Stimulated activated CD4-positive, alpha-beta T cell treated with anti-CD3 and anti-CD28 coated beads, Interleukin-15, amount 100 ng/mL, for 1 hour (primary cell): ENCODE measurements around the gene MAGEF1.

Source experiments
- DNase-seq, 2 donors: peaks; one replicate each; pipeline ENCODE4 v3.0.0-alpha.2; 2020; ENCODE audit warnings: low read depth in 1 of 2, low spot score in 1 of 2

MAGEF1 gene

DNA sequence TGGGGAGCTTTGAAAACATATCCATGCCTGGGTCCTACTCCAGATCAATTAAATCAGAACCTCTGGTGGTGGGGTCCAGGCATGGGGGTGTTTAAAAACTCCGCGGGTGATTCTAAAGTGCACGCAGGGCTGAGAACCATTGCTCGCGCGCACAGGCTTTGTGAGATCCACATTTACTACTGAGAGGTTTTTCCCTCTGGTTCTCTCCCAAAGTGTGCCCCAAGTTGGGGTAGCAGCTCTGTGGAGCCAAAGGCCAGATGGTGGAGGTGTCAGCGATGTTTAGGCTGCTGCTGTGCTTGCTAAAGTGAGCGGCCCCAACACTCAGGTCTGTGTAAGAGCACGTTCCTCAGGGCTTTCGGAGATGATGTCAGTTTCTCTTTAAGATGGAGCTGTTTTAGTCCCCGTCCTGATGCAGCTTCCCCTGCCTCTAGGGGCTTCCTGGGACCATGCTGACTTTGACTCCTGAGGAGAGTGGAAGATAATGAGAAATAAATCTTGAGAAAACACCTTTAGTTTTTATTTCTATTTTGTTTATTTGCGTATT, 13.4 kb upstream of the MAGEF1 start:
- no peak for DNase-seq

DNA sequence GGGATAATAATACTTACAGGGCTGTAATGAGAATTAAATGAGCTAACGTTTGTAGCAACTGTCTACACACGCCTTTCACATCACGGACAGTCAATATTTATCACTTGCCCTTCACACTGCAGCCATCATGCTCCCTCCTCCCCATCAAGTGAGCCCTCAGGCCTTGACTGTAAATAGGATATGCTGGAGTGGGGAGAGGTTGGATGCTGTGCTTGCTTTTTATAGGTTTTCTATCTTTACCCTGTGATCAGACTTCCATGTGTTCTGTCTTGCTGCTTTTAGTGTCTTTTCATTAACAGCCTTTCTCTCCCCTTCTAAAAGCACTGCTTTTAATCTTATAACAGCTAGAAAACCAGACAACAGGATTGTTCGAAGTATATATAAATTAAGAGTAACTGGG, 12.8 kb upstream of the MAGEF1 start:
- no peak for DNase-seq

DNA sequence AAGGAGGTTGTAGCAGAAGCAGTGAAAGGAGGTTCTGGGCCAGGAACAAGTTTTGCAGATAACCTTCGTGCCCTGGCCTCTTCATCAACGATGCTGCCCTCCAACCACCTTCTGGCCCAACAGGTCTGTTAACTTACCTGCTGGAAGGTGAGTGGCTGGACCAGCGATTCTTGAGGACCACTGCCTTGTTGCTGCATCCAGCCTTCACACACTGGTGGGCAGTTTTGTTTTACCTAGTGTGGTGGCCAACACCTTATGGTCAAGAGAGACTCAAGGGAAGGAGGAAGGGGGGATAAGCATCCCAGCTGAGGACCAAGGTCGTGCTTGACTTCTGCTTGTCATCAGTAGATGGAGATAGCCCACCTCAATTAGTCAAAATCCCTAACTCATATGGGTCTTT, 7.8 kb upstream of the MAGEF1 start:
- no peak for DNase-seq

DNA sequence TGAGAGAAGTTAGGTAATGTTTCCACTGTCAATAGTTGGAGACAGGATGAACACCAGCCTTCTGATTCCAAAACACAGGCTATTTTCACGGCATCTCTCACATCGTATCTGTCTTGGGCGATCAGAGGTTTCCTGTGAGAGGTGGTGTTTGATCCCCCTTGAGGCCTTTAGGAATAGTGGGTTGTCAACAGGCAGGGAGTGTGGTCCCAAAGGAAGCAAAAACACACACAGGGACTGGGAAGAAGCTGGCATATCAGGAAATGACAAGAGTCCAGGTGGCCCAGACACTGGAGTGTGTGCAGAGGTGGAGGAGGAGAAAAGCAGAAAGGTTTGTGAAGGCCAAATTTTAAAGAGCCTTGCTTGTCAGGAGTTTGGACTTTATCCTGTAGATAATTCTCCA, 6.6 kb upstream of the MAGEF1 start:
- DNase-seq = no peak

DNA sequence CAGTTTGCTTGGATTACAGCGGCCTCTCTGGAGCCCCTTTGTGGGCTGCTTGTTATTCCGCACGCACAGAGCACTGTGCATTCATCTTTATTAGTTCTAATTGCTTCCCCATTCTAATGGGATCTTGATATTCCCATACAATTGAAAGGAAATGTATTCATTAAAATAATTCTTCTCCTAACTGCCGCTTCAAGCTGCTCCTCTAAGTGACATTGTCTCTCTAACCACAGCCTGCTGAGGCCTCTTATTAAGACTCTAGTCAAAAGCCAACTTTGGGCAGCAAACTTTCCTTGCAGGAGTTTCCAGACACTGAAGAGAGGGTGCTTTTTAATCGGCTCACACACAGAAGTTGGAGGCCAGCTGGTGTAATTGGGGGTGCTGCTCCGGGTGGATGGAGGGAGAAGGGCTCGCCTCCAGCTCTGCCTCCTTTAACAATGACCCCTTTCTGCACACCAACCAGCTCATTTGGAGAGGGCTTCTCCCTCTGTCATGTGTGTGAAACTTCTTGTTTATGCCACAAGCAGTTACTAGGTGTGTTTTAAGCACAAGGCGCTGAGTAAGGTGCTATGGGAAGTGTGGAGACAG, 5.6 kb upstream of the MAGEF1 start:
- DNase-seq = no peak

DNA sequence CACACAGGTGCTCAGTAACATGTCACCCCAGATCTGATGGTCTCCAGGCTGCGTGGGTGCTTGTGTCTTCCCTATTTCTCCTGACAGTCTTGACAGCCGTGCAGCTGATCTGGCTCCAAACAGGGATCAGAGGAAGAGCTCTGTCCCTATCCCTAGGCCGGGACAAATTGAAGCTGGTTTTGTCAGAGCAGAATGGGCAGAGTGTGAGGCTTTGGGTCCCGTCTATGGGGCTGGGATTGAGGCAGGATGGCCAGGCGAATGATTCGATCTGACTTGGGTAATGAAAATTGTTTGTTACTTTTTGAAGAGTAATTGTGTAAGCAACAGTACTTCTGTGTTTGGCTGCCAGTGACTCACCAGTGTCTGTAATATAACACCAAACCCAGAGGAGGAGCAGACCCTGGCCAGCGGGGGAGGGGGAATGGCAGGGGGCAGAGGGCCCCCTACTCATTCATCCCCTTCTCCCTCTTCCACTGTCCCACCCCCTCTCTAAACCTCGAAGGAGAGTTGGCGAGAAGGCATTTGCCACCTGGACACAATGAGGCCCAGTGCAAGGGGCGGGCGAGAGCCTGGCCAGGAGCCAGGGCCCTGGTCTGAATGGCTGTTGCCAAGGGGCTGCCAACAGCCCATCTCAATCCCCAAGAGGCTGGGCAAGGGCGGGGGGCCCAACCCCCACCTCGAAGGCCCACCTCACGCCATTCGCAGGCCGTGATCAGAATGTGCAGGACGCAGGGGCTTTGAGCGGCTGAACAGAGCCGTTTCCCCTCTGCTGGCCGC, 4.9 kb upstream of the MAGEF1 start:
- no peak for DNase-seq

DNA sequence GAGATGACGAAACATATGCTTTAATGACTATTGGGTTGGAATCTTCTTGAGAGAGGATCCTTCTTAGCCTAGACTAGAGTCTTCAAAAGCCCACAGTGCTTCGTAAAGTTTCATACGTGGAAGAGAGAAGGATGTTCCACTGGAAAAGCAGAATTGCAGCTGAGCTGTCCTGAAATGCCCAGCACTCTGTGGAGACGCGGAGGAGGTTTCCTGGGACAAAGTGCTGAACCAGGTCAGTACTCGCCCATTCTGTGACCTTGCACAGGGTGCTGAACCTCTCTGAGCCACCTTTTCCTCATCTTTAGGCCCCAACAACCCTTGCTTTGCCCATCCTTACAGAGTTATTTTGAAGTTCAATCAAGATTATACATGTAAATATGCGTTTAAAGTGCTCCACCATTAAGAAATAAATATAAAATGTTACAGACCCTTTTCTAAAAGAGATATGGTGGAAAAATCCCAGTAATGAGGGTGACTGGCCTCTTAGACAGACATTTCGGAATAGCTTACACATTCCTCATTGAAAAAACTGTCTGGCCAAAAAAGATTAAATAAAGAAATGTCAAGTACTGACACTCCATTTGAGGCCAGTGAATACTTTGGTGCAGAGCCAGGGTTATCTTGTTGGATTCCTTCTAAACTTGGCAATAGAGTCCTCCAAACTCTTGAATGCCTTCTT, 4.2 kb upstream of the MAGEF1 start:
- DNase-seq = no peak

DNA sequence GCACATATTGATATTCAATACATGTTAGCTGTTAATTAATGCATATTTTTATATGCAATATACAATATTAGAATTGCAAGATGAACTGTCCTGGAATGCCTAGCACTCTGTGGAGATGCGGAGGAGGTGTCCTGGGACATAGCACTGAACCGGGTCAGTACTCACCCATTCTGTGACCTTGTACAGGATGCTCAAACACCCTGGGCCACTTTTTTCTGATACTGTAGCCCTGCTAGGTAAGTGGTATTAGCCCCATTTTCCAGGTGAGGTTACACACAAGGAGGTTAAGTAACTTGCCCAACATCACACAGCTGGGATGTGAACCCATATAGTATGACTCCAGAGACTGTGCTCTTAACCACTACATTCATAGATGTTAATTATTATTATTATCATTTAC, 1.7 kb upstream of the MAGEF1 start:
- DNase-seq = no peak

DNA sequence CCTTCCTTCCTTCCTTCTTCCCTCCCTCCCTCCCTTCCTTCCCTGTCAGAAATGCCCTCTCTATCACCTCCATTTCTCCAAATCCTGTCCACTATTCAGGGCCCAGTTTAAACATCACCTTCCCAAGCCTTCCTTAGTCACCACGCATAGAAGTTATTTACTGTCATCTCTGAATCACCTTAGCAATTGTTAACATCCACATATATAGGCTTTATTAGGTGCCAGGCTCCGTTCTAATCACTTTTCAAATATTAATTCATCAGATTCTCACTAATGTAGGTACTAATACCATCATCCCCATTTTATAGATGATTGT, 1.1 kb upstream of the MAGEF1 start:
- no peak for DNase-seq

DNA sequence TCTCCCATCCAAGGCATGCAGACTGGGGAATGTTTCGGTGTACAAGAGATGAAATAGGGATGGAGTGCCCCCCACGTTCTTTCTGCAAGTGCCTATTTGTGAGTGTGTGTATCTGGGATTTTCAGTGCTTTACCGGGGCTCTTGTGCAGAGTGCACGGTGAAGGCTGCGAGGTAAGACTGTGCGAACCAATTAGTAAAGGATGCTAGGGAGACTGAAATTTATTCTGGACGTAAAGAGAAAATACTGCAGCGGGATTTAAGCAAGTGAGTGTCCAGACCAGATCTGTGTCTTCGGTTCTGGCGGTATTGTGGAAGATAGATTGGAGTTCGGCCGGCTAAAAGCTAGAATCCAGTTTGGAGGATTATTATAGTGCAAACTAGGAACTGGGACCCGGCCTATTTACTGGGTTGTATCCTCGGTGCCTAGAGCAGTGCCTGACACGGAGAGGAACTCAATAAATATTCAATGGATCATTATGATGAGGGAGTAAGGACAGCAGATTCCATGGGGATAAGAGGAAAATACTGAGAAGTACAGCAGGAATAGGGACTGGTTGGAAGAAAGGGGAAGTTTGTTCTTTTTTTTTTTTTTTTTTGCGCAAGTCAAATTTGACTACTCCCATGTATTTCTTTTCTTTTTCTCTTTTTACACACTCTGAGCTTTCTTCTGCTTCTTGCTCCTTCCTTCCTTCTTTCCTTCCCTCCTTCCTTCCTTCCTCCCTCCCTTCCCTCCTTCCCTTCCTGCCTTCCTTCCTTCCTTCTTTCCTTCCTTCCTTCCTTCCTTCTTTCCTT, 580 bp upstream of the MAGEF1 start:
- no peak for DNase-seq

DNA sequence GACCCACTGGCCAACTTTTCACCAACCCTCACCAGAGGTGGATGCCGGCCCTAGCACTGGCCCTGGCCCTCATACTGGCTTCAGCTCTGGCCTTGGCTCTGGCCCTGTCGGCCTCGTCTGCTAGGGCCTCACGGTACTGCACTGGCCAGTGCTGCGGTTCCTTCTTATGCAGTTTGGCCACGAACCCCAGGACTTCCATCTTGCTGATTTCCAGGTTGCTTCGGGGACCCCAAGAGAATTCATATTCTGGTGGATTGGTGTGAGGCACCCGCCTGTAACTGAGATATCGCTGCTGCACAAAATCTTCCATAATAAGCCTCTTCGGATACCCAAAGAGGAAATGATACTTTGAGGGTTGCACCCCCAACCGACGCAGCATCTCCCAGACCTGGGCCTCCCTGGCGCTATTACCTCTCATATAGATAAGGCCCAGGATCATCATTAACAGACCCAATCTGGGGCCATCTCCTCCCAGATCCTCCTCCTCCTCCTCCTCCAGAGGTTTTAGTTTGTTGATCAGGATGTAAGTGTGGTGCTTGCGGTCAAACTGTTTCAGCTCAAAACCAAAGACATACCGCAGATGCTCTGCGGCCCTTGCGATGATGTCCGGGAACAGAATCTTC, 883 bp downstream of the MAGEF1 start:
- DNase-seq = no peak

DNA sequence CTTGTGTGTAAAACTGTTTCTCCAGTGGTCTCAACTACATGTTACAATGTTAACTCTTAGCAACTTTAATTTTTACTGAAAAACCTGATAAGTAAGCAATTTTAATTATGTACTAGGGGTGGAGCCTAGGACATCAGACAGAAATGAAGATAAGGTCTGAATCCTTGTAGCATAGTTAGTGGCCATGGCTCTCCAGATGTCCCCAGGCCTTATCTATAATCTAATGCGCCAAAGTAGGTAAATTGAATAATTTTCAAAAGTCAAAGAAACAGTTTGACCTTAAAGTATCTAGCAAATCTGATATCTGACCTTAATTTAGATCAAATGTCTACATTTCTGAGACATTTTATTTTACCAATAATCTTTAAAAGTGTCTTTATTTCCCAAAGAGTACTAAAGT, 8.2 kb downstream of the MAGEF1 start:
- no peak for DNase-seq

DNA sequence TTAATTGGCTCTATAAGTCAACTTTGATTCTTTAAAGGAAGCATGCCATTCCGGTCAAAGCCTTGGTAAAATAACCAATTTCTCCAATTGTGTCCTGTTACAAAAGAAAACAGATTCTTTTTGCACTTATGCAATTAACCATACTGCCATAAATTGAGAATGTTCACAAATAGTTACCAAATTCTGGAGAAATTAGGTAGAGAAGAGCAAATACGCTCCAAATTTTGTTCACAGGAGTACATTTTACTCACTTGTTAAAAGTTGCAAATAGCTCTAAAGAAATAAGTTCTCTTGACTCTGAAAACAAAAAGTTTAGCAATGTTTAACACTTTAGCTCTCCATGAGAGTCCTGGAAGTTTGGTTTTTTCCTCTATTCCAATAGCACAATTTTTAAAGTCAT, 11.1 kb downstream of the MAGEF1 start:
- DNase-seq = no peak

DNA sequence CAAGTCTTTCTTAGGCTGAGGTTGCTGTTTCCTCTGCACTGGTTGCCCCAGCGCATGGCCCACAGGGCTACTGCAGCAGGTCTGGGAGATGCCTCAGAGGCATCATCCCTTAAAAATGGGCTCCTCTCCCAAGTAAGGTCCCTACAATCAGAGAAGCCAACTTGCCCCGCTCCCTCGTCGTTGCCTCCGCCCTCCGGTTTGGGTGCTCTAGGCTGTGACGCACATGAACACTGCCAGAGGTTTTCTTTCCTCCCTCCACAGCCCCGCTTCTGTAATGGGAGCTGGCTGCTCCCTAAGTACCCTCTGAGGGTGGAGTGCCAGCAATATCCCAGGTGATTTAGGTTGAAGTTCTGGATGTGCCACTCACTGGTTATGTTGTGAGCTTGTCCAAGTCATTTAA, 14.0 kb downstream of the MAGEF1 start:
- DNase-seq = no peak

DNA sequence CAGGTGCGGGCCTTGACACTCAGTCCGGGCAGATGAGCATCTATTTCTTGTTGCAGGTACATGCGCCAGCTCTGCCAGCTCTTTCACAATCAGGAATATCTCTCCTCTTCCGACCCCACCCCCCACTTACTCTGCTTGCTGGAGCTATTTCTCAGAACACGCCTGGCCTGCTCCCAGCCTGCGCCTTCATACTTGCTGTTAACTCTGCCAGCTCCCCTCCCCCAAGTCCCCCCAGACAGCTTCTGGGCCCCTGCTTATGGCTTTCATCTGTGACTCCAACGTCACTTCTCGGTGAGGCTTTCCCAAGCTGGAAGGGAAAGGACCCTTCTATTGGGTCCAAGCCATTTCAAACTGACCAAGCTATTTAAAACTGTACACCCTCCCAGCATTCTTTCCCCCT, 15.2 kb downstream of the MAGEF1 start:
- DNase-seq = no peak

DNA sequence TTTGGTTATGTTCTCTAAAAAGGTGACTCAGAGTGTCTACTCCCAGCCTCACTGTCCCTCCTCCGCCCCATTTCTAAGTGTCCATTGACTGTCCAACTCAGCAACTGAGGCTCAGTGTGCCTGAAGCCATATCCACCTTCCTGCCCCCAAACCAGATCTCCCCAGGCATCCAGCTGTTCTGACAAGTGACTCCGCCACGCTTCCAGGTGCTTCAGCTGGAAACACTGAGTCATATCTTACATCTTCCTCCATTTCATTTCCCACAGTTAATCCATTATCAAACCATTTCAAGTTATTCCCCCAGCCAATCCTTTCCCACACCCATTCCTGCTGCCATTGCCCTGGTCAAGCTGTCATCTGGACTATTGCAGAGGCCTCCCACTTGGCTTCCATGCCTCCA, 17.1 kb downstream of the MAGEF1 start:
- DNase-seq = no peak

DNA sequence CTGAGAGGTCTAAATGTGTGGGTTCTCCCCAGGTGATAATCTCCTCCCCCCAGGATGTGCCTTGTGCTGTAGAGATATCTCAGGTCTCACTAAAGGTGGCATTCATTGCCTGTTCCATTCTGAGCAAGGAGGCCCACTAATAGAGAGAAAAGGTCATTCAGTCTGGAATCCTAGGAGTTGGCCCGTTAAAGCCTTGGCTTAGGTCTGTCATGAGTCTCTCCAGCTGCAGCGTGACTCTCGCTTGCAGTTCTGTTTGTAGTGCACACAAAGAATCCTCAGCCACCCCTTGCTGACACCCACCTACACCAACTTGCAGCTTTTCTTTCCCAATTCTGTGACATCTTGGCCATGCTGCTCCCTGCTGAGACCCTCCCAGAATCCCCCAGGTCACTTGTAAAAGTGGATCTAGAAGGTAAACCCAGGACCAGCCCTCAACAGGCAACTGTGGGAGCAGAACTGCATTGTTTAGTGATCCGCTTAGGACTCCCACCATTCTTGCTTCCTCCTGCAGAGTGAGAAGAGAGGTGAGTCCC, 17.7 kb downstream of the MAGEF1 start:
- no peak for DNase-seq

DNA sequence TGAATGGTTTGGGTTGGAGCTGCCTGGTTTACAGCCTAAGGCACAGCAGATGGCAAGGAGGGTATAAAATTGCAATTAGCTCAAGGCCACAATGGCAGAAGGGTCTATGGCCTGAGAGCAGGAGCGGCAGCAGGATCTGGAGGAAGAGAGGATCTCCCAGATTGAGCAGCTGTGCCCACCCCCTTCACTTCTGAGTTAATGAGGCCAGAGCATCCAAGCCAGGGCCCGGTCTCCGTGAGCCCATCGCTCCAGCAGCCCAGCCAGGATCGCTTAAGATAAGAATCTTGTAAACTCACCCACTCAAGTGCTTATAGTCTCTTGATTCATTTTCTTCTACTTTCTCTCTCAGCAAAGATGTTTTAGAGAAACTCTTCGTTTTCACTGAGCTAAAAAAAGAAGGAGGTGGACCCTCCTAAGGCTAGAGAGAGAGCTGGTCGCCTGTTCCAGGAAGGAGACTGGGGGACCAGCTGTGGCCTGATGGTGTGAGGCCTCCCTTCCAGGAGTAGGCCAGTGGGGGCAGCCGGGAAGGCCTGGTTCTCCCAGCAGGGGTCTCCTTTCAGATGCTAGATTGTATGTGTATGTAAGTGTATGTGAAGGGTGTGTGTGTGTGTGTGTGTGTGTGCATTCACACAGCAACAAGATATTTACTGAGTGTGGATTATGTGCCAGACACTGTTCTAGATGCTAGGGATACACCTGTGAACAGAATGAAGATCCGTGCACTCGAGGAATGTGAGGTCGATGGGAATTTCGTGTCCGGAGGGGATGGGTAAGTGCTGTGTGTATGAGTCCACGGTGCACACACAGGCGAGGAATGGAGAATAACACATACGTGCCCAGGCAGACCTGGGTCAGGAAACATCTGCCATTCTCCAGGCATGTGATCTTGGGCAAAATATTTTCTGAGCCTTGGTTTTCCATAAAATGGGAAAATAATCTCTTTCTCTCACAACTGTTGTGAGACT, 18.6 kb downstream of the MAGEF1 start:
- DNase-seq = no peak

DNA sequence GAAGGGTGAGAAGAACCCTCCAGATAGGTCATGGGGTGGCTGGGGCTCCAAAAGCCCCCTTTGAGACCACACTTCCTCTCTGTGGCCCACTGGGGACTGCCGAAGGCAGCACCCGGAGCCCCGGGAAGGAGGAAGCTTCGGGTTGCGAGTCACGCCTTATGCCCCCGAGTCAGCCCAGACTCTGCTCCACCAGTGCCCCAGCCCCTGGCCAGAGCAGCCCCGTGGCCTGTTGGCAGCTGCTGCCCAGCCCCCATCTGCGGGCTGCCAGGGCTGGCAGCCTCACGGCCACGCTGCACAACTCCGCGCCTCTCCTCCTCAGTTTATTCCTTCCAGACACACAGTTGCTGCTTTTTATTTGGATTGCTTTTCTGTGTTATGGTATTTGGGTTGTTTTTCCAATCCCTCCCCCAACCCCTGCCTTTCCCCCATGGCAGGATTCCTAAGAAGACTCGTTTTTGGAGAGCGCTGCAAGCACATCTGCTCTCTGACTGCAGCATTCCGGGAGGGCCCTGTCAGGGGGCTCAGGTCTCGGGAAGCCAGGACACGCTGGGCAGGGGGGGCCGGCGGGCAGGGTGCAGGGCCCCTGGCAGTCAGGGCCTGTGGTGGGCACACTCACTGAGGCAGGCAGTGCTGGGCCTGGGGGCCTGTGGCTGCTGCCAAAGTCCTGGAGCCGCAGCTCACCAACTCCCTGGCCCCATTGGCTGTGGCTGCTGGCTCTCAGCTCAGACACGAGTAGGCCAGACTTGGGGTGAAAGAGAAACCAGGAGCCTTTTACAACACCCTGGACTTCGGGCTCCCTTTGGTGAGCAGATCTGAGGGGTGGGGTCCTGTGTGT, 20.2 kb downstream of the MAGEF1 start:
- DNase-seq = no peak
